GM06990 (cell line): Measurements from ENCODE around the gene HCN2.

ENCODE experiments used
- DNase-seq: peaks from one replicate; pipeline ENCODE4 v3.0.0-alpha.2; 2011; ENCODE audit not compliant: insufficient read length; ENCODE audit errors: extremely low read depth
- H3K27me3 ChIP-seq: replicated peaks from 2 replicates; pipeline ENCODE4 v1.6.0; 2011; ENCODE audit warnings: low read length; ENCODE audit not compliant: control insufficient read depth, insufficient read depth
- H3K36me3 ChIP-seq: 2 replicates; pipeline ENCODE4 v1.5.1; 2011; ENCODE audit warnings: low read length; ENCODE audit not compliant: control insufficient read depth, insufficient read depth
- H3K4me3 ChIP-seq: replicated peaks from 2 replicates; pipeline ENCODE4 v1.5.1; 2011; ENCODE audit warnings: low read depth, mild to moderate bottlenecking, control low read depth, low read length
- CTCF ChIP-seq: IDR thresholded peaks from 2 replicates; pipeline ENCODE4 v1.5.1; 2011; ENCODE audit warnings: low read length, control low read depth, mild to moderate bottlenecking, inconsistent platforms; ENCODE audit not compliant: insufficient read depth, poor library complexity, severe bottlenecking

The HCN2 gene

GRCh38 chr19:595326-596262 is 5.9 kb downstream of the HCN2 start:
- no peak for DNase-seq
- H3K27me3 ChIP-seq: no peaks in the 10 kb centered on the region; the same call in 1 of the 2 replicates
- TF ChIP-seq CTCF: no peak
- H3K36me3 ChIP-seq: no peaks in the 10 kb centered on the region
- no peak overlapping the region for H3K4me3 ChIP-seq

GRCh38 chr19:596263-596655 is 6.6 kb downstream of the HCN2 start:
- no peaks in the 10 kb centered on the region; the same call in 1 of the 2 replicates for H3K27me3 ChIP-seq
- no peak for TF ChIP-seq CTCF
- H3K4me3 ChIP-seq: no peak overlapping the region
- H3K36me3 ChIP-seq: no peaks in the 10 kb centered on the region
- no peak for DNase-seq

- Histone ChIP-seq H3K36me3 (no peaks in the 10 kb centered on the region), H3K4me3 (no peak overlapping the region), H3K27me3 (no peaks in the 10 kb centered on the region; the same call in 1 of the 2 replicates)
- TF ChIP-seq CTCF: no peak
- no peak for DNase-seq
Observed at GRCh38 chr19:597406-598315, 8.0 kb downstream of the HCN2 start.

- TF ChIP-seq CTCF: no peak
- no peaks in the 10 kb centered on the region for H3K27me3 ChIP-seq
- H3K4me3 ChIP-seq: no peak overlapping the region
- no peak for DNase-seq
- H3K36me3 ChIP-seq: no peaks in the 10 kb centered on the region
Observed at GRCh38 chr19:601310-601709, 11.6 kb downstream of the HCN2 start.

GRCh38 chr19:601790-602189 is 12.1 kb downstream of the HCN2 start:
- TF ChIP-seq CTCF: no peak
- no peaks in the 10 kb centered on the region for H3K27me3 ChIP-seq
- no peak overlapping the region for H3K4me3 ChIP-seq
- DNase-seq: no peak
- no peaks in the 10 kb centered on the region for H3K36me3 ChIP-seq
